OCI-LY1 (cell line): ENCODE data around the gene TEX261.

ENCODE experiments used
- H2AFZ ChIP-seq: fragments of 200-600 bp; sonication (generic), shearing (Covaris generic); 2 replicates; pipeline ENCODE4 v1.6.0; 2014; ENCODE audit warnings: antibody characterized with exemption, mild to moderate bottlenecking, low read length
- H3F3A ChIP-seq: fragments of 200-600 bp; sonication (generic), shearing (Covaris generic); 2 replicates; pipeline ENCODE4 v1.6.0; 2014; ENCODE audit warnings: mild to moderate bottlenecking, antibody characterized with exemption, low read length, moderate library complexity; ENCODE audit not compliant: insufficient read depth
- H3K27ac ChIP-seq: fragments of 200-600 bp; sonication (generic); 2 replicates; pipeline ENCODE4 v1.5.1; 2014; ENCODE audit warnings: low read length, mixed run types, mild to moderate bottlenecking, low read depth; ENCODE audit not compliant: poor library complexity, severe bottlenecking
- H3K27me3 ChIP-seq: fragments of 200-600 bp; sonication (generic); 2 replicates; pipeline ENCODE4 v1.6.0; 2014; ENCODE audit warnings: antibody characterized with exemption, mild to moderate bottlenecking, low read length, moderate library complexity; ENCODE audit not compliant: insufficient read depth
- H3K36me3 ChIP-seq: fragments of 200-600 bp; sonication (generic); 2 replicates; pipeline ENCODE4 v1.6.1; 2014; ENCODE audit warnings: mild to moderate bottlenecking, antibody characterized with exemption, low read length, moderate library complexity, mixed read lengths; ENCODE audit not compliant: insufficient read depth
- H3K4me1 ChIP-seq: fragments of 200-600 bp; sonication (generic); 2 replicates; pipeline ENCODE4 v1.5.1; 2014; ENCODE audit warnings: mild to moderate bottlenecking, low read length, moderate library complexity; ENCODE audit not compliant: insufficient read depth, severe bottlenecking
- H3K4me2 ChIP-seq: fragments of 200-600 bp; sonication (generic), shearing (Covaris generic); 2 replicates; pipeline ENCODE4 v1.6.1; 2014; ENCODE audit warnings: low read length
- H3K4me3 ChIP-seq: fragments of 200-600 bp; sonication (generic); 2 replicates; pipeline ENCODE4 v1.5.1; 2014; ENCODE audit warnings: low read length, low read depth, mild to moderate bottlenecking, mixed read lengths; ENCODE audit not compliant: poor library complexity, severe bottlenecking
- H3K79me2 ChIP-seq: fragments of 200-600 bp; shearing (Covaris generic); 2 replicates; pipeline ENCODE4 v1.6.1; 2016; ENCODE audit warnings: mixed run types, low read length, mixed read lengths; ENCODE audit not compliant: insufficient read depth
- H3K9ac ChIP-seq: fragments of 200-600 bp; sonication (generic), shearing (Covaris generic); 2 replicates; pipeline ENCODE4 v1.6.1; 2014; ENCODE audit warnings: mild to moderate bottlenecking, low read length, mixed read lengths
- H3K9me2 ChIP-seq: fragments of 200-600 bp; sonication (generic), shearing (Covaris generic); 2 replicates; pipeline ENCODE4 v1.6.1; 2014; ENCODE audit warnings: low read depth, mild to moderate bottlenecking, low read length, mixed read lengths
- H3K9me3 ChIP-seq: fragments of 200-600 bp; shearing (Covaris generic); 2 replicates; pipeline ENCODE4 v1.6.1; 2014; ENCODE audit warnings: low read length, mixed read lengths
- H4K20me1 ChIP-seq: fragments of 200-600 bp; sonication (generic), shearing (Covaris generic); 2 replicates; pipeline ENCODE4 v1.6.0; 2016; ENCODE audit warnings: mild to moderate bottlenecking, low read length; ENCODE audit not compliant: insufficient read depth
- EZH2 ChIP-seq: fragments of 200-600 bp; sonication (generic), shearing (Covaris generic); IDR thresholded peaks from 2 replicates; pipeline ENCODE4 v1.8.0; 2017; ENCODE audit warnings: borderline replicate concordance, mixed run types, mild to moderate bottlenecking, antibody characterized with exemption, low read length, moderate library complexity, mixed read lengths
- TF ChIP-seq, protein P1 (sequence below): fragments of 200-600 bp; sonication (generic), shearing (Covaris generic); IDR thresholded peaks from 2 replicates; pipeline ENCODE4 v1.5.1; 2017; ENCODE audit warnings: mild to moderate bottlenecking, antibody characterized with exemption, low read length, moderate library complexity, mixed read lengths

TEX261 gene

DNA sequence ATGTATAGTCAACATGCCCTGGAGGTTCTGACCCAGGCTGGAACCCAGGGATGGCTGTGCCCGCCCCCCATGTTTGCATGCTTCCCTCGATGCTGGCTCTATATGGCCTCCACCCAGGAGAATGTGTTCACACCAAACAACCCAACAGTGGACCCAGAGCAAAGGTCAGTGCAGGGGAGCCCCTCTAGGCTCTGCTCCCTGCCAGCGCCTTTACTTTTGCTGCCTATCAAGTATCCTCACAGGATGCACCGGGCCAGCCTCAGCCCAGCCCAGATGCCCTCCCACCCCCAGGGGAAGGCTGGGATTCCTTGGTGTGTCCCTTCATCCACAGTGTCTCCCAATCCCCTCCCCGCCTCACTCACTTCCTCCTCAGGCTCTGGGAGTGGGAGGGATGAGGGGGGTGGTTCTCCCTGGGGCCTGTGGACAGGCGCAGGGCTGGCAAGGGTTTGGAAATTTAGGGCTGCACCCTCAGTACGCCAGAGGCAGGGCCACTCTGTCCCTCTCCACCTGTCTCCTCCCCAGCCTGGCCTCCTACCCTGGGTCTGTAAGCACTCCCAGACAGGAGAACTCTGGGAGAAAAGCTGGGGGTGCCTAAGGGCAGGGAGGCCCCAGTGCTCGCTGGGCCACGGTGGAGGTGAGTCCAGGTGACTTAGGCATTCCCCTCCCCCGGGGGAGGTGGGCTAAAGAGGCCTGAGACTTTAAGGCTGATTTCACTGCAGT is 56.6 kb downstream of the TEX261 start:
- Histone ChIP-seq H3K4me1 (no peaks in the 10 kb centered on the region), H4K20me1 (no peaks in the 10 kb centered on the region), H3K79me2 (no peaks in the 10 kb centered on the region), H3F3A (no peaks in the 10 kb centered on the region), H3K9me2 (no peaks in the 10 kb centered on the region), H2AFZ (no peak overlapping the region), H3K4me3 (no peak overlapping the region), H3K9ac (no peak overlapping the region), H3K4me2 (no peak overlapping the region), H3K27ac (no peak overlapping the region), H3K36me3 (no peaks in the 10 kb centered on the region), H3K27me3 (no peaks in the 10 kb centered on the region; the same call in 1 of the 2 replicates), H3K9me3 (no peaks in the 10 kb centered on the region)
- TF ChIP-seq, protein P1, sequence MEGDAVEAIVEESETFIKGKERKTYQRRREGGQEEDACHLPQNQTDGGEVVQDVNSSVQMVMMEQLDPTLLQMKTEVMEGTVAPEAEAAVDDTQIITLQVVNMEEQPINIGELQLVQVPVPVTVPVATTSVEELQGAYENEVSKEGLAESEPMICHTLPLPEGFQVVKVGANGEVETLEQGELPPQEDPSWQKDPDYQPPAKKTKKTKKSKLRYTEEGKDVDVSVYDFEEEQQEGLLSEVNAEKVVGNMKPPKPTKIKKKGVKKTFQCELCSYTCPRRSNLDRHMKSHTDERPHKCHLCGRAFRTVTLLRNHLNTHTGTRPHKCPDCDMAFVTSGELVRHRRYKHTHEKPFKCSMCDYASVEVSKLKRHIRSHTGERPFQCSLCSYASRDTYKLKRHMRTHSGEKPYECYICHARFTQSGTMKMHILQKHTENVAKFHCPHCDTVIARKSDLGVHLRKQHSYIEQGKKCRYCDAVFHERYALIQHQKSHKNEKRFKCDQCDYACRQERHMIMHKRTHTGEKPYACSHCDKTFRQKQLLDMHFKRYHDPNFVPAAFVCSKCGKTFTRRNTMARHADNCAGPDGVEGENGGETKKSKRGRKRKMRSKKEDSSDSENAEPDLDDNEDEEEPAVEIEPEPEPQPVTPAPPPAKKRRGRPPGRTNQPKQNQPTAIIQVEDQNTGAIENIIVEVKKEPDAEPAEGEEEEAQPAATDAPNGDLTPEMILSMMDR = no peak
- no peak for TF ChIP-seq EZH2

DNA sequence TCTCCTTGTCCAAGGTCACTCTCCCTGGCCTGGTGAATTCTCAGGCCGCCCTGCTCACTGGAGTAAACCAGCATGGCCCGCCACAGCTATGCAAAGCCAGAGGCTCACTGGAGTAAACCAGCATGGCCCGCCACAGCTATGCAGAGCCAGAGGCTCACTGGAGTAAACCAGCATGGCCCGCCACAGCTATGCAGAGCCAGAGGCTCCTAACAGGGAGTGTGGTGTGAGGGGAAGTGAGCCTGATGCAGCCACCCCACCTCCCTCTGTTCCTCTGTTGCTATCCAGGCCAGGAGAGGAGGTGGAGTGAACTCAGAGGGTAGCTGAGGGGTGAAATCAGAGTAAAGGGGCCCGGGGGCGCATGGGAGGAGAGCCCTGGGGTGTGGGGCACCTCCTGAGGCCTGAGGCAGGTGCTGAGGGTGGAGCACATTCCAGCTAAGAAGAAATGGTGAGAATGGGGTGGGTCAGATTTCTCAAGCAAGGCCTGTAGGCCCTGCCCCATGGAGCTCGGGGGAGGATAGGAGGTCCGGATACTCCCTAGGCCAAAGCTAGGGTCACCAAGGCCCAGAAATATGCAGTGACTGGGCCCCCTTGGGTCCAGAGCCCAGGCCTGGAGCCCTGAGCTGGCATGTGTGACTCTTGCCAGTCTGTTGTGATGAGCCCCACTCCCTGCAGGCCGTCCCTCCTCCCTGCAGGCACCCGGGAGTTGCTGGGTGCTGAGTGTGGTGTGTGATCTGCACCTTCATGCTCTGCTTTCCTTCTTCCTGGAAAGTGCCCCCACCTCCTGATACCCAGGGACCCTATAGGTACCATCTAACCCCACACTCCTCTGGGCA is 57.5 kb downstream of the TEX261 start:
- Histone ChIP-seq H3K9me3 (no peaks in the 10 kb centered on the region), H3K27me3 (no peaks in the 10 kb centered on the region; the same call in 1 of the 2 replicates), H4K20me1 (no peaks in the 10 kb centered on the region), H3K4me1 (no peaks in the 10 kb centered on the region), H3K79me2 (no peaks in the 10 kb centered on the region), H2AFZ (no peak overlapping the region), H3K27ac (no peak overlapping the region), H3K9ac (no peak overlapping the region), H3K9me2 (no peaks in the 10 kb centered on the region), H3F3A (no peaks in the 10 kb centered on the region), H3K36me3 (no peaks in the 10 kb centered on the region), H3K4me2 (no peak overlapping the region), H3K4me3 (no peak overlapping the region)
- TF ChIP-seq, protein P1 = no peak
- no peak for TF ChIP-seq EZH2

DNA sequence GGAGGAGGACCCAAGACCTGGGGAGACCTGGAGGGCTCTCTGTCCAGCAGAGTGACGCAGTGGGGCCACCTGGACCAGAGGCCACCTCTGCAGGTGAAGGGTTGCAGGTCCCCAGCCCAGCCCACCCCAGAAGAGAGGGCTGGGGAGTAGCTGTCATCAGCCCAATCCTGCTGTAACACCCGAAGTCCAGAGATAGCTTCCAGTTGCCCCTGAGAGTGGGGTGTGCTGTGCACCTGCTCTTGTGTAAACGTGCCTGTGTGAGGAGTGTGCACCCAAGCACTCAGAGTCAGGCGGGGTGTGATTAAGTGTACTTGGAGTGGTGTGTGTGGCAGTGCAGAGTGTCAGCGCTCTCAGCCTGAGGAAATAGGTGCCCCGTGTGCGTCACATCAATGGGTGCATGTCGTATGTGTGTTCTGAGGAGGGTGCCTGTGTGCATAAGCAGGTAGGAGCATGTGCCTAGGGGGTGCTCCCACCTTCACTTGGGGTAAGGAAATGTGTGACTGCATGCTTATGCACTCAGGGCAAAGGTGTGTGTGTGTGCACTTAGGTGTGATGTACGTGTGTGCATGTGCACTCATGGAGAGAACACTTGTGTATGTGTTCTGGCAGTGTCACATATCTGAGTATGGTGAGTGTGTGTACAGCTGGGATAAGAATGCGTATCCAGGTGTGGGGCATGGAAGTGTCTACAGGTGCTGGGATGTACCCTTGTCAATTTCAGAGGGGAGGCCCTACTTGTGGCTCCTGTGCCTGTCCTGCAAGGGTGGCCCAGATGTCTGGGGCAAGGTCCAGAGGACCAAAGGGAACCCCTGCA is 58.3 kb downstream of the TEX261 start:
- Histone ChIP-seq H3K4me2 (no peak overlapping the region), H3K4me3 (no peak overlapping the region), H3K36me3 (no peaks in the 10 kb centered on the region), H3F3A (no peaks in the 10 kb centered on the region), H3K79me2 (no peaks in the 10 kb centered on the region), H3K9ac (no peak overlapping the region), H3K27ac (no peak overlapping the region), H2AFZ (no peak overlapping the region), H3K9me2 (no peaks in the 10 kb centered on the region), H4K20me1 (no peaks in the 10 kb centered on the region), H3K4me1 (no peaks in the 10 kb centered on the region), H3K9me3 (no peaks in the 10 kb centered on the region), H3K27me3 (no peaks in the 10 kb centered on the region)
- TF ChIP-seq EZH2 = no peak
- TF ChIP-seq, protein P1 = no peak
